Activated CD8-positive, alpha-beta T cell treated with anti-CD3 and anti-CD28 coated beads, Interleukin-2, amount 10 ng/mL, durations not matched to agents 7 days and 5 days (primary cell): ENCODE data around the gene GPR68. TPM values are rescaled to one million over a fixed set of nuclear protein-coding genes. Genes with fewer than 3 reads are reported as not detected.

Experiments
- ATAC-seq: fragments of 150-1000 bp; cut with Tn5 transposase; one replicate; pipeline ENCODE4 v1.10.0; 2021; ENCODE audit warnings: moderate library complexity
- CTCF ChIA-PET: fragments of 350-600 bp; sonication (Branson Sonifier 250); formaldehyde crosslinking; loops from one replicate; lab custom pipeline; 2021; ENCODE audit warnings: antibody characterized with exemption; lab: Charles Lee
- POLR2A ChIA-PET: fragments of 350-600 bp; sonication (Branson Sonifier 250); formaldehyde crosslinking; loops from one replicate; lab custom pipeline; 2021; ENCODE audit warnings: antibody characterized with exemption; lab: Charles Lee
- DNase-seq: peaks from one replicate; pipeline ENCODE4 v3.0.0-alpha.2; 2020
- H3K27ac Mint-ChIP-seq: one replicate; pipeline ENCODE4 v1.8.0; 2021; ENCODE audit warnings: mild to moderate bottlenecking, mixed read lengths
- H3K27me3 Mint-ChIP-seq: one replicate; pipeline ENCODE4 v1.8.0; 2021; ENCODE audit warnings: low read depth, mixed read lengths
- H3K36me3 Mint-ChIP-seq: one replicate; pipeline ENCODE4 v1.8.0; 2021; ENCODE audit warnings: low read depth, mixed read lengths
- H3K4me1 Mint-ChIP-seq: one replicate; pipeline ENCODE4 v1.8.0; 2021; ENCODE audit warnings: low read depth, mixed read lengths
- H3K4me3 Mint-ChIP-seq: one replicate; pipeline ENCODE4 v1.8.0; 2021; ENCODE audit warnings: mild to moderate bottlenecking, mixed read lengths
- H3K9me3 Mint-ChIP-seq: one replicate; pipeline ENCODE4 v1.8.0; 2022; ENCODE audit warnings: mixed read lengths; ENCODE audit not compliant: insufficient read depth
- total RNA-seq, 2 experiments: library from RNA; stranded (reverse); gene quantifications; one replicate each; pipeline ENCODE4 v1.2.3, GENCODE V29; 2021

The GPR68 gene
- total RNA-seq, 2 experiments from 2014 or later: 44.6 to 45.3 TPM

DNA sequence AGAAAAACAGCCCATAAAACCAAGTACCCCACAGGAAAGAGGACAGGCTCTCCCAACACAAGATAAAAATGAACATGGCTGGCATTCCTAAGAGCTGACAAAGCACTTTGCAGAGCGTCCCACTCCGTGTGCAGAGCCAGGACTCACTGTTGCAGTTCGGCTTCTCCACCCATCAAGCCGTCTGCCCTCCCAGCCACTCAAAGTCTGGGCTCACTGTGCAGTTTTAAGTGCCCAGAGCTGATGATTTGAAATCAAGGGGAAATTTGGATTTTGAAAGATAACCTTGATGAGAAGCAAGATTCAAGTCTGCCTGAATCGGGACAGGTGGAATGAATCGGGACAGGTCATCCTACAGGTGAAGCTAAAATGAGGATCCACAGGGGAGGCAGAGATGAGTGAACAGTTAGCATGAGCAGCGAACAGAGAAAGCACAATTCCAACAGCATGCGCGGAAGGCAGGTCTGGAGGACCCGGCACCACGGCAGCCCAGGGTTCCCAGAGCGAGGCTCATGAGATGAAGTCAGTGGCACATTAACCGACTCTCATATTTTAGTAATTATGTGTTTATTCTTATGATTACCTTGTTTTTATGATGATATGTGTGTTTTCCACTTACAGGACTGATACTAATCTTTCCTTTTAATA lies 39.8 kb upstream of the GPR68 start:
- POLR2A ChIA-PET: interaction anchor here (3.9 kb wide), 1 partner anchor 41 kb away, joined by 25 read pairs; the partner anchor contains the start of gene GPR68
- Mint-ChIP-seq H3K36me3 (peaks cover 91% of the 10 kb centered on the region), H3K4me3 (no peak overlapping the region)

DNA sequence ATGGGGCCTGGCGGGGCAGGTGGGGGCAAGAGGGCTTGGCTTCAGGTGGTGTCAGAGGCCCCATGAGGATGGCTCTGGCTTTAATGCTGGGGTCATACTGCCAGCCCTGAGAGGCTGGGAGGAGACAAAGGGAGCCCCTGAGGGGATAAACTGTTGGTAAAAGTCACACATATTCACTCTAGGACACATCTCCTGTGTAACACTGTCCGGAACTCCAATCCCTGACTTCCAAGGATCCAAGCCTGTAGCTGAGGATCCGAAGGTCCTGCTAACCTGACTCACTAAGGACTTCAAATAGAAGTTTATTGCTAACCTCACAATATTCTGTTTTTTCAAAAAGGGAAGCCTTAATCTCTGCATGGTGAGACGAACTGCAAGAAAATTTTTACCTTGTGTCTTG lies 39.2 kb upstream of the GPR68 start:
- no peak for DNase-seq
- peak overlapping the region; percentile 79 for H3K27ac Mint-ChIP-seq
- CTCF ChIA-PET: interaction anchor here (1.1 kb wide), 1 partner anchor 107 kb away, joined by 5 read pairs; no protein-coding TSS in a partner anchor

More for the DNA sequence above, 39.8 kb upstream of the GPR68 start:
- Mint-ChIP-seq H3K4me1 (peaks cover 45% of the 10 kb centered on the region), H3K27me3 (no peaks in the 10 kb centered on the region), H3K9me3 (no peaks in the 10 kb centered on the region), H3K27ac (peak overlapping the region; percentile 56)
- ATAC-seq (no peak), DNase-seq (no peak)
- CTCF ChIA-PET: interaction anchor here (1.1 to 4.3 kb wide), 3 partner anchors 40 to 108 kb away, joined by 5 to 130 read pairs (median 28); partner anchors contain the start of gene GPR68

DNA sequence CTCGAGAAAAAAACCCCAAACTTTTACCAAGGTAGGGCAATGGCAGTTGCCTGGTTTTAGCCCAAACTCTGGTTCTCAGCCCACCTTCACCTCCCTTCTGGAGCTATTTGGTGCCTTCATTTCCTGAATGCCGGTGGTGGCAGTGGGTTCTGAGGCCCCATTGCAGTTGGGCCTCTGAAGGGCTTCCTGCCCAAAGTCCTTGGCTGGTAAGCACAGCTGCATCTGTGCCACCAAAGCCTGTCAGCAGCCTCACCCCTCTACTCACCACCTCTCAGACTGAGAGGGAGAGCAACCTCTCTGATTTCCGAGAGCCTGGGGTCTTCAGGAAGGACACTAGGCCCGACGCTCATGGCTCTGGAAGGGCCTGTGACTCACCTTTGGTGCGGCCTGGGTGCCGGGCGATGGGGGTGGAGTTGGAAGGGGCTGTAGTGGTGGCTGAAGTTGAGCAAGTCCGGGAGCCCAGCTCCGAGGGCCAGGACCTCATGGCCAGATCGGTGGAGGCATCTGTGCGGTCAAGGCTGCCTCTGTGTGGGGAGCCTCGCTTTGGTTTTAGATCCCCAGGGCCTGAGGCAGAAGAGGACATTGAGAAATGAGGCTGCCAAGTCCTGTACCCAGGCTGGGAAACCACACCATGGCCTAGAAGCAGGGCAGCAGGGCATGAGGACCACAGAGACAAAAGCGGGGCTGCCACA lies 38.6 kb upstream of the GPR68 start:
- Mint-ChIP-seq H3K4me3 (no peak overlapping the region), H3K36me3 (peaks cover 89% of the 10 kb centered on the region), H3K27ac (peak overlapping the region; percentile 79), H3K4me1 (peaks cover 45% of the 10 kb centered on the region), H3K9me3 (no peaks in the 10 kb centered on the region), H3K27me3 (no peaks in the 10 kb centered on the region)
- ChIA-PET POLR2A (no interaction called here), CTCF (interaction anchor here (0.6 to 1.1 kb wide), 2 partner anchors 15 to 106 kb away, joined by 3 to 5 read pairs; no protein-coding TSS in a partner anchor)
- DNase-seq (no peak), ATAC-seq (no peak)

More for the DNA sequence above, 39.2 kb upstream of the GPR68 start:
- POLR2A ChIA-PET: no interaction called here
- peaks cover 89% of the 10 kb centered on the region for H3K36me3 Mint-ChIP-seq
- H3K4me3 Mint-ChIP-seq: no peak overlapping the region
- peaks cover 45% of the 10 kb centered on the region for H3K4me1 Mint-ChIP-seq
- no peaks in the 10 kb centered on the region for H3K27me3 Mint-ChIP-seq
- H3K9me3 Mint-ChIP-seq: no peaks in the 10 kb centered on the region
- no peak for ATAC-seq

DNA sequence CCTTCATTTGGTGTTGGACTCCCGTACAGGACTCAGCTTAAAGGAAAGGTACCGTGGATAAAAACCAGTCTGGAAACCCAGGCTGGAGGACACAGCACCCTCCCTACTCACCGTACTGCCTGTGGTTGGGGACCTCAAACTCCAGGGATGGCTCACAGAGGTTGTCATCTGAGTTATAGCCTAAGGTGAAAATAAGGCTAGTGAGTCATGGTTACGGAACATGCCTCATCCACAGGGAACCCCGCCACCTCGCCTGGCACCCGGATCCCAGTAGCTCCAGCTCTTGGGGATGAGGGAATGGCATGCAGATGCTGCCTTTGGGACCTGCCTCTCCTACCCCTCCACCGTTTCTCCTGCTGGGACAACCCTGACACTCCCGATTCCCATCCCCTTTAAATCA lies 36.8 kb upstream of the GPR68 start:
- peak overlapping the region; percentile 47 for H3K27ac Mint-ChIP-seq
- no peak overlapping the region for H3K4me3 Mint-ChIP-seq
- H3K4me1 Mint-ChIP-seq: peaks cover 43% of the 10 kb centered on the region
- no peak for DNase-seq
- no peak for ATAC-seq
- no peaks in the 10 kb centered on the region for H3K27me3 Mint-ChIP-seq
- CTCF ChIA-PET: interaction anchor here (1.6 to 2.5 kb wide), 2 partner anchors 104 to 108 kb away, joined by 7 to 12 read pairs; no protein-coding TSS in a partner anchor
- peaks cover 89% of the 10 kb centered on the region for H3K36me3 Mint-ChIP-seq
- H3K9me3 Mint-ChIP-seq: no peaks in the 10 kb centered on the region
- POLR2A ChIA-PET: interaction anchor here (0.8 kb wide), 1 partner anchor 47 kb away, joined by 3 read pairs; no protein-coding TSS in a partner anchor

DNA sequence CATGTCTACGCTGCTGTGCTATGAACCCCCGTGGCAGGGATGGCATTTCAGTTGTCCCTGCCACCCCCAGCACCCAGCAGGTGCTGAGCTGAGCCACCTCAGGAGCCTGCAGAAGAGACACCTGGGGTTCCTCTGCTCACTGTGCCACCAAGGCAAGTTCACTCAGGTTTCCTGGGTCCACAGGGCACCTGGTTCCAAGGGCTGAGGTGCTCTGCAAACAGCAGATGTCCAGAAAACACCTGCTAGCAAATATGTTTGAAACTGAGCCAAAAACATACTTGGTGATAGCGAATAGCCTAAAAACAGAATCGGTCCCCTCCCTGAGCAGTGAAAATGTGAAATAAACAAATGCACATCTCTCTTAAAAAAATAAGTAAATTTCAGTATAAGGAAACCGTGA lies 35.6 kb upstream of the GPR68 start:
- Mint-ChIP-seq H3K4me1 (peaks cover 36% of the 10 kb centered on the region), H3K36me3 (peaks cover 83% of the 10 kb centered on the region), H3K27ac (no peak overlapping the region), H3K4me3 (no peak overlapping the region), H3K9me3 (no peaks in the 10 kb centered on the region), H3K27me3 (no peaks in the 10 kb centered on the region)
- CTCF ChIA-PET: interaction anchor here (1.6 to 2.5 kb wide), 2 partner anchors 103 to 107 kb away, joined by 7 to 12 read pairs; no protein-coding TSS in a partner anchor
- POLR2A ChIA-PET: no interaction called here
- no peak for ATAC-seq
- no peak for DNase-seq

DNA sequence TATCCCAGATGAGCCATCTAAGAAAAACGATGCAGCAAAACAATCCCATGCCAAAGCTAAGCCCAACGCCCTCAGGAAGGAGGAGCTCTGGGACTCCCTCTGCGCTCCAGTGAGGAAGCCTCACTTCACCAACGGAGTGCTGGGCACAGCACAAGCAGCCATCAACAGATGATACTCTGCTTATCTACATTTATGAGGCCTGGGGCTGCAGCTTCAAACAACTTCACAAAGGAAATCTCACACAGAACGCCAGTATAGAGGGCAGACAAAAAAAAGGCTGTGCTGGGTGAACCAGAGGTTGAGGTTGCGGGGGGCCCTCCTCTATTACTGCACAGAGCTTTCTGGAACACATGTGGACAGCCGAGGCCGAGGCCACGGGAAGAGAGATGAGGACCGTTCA lies 34.9 kb upstream of the GPR68 start:
- no peak overlapping the region for H3K4me3 Mint-ChIP-seq
- H3K9me3 Mint-ChIP-seq: no peaks in the 10 kb centered on the region
- peaks cover 29% of the 10 kb centered on the region for H3K4me1 Mint-ChIP-seq
- ChIA-PET CTCF (interaction anchor here (1.8 to 1.9 kb wide), 2 partner anchors 101 to 102 kb away, joined by 8 to 10 read pairs; no protein-coding TSS in a partner anchor), POLR2A (interaction anchor here (0.8 kb wide), 2 partner anchors 34 to 37 kb away, joined by 3 read pairs; no protein-coding TSS in a partner anchor)
- no peak for DNase-seq
- H3K27me3 Mint-ChIP-seq: no peaks in the 10 kb centered on the region
- no peak for ATAC-seq
- H3K27ac Mint-ChIP-seq: peak overlapping the region; percentile 47
- H3K36me3 Mint-ChIP-seq: peaks cover 83% of the 10 kb centered on the region

DNA sequence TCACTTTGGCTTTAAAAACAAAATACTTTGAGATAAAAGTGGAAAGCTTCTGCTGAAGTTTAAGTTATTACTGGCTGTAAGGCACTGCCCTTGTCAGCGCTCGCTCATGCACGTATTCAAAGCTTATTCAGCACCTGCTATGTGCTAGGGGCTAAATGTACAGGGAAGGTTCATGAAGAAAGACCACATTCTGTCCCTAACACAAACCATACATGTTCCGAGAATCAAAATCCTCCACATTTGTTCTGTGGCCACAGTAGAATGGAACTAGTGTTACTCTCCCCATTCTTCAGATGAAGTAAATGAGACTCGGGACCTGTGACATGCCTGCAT lies 33.8 kb upstream of the GPR68 start:
- Mint-ChIP-seq H3K27me3 (no peaks in the 10 kb centered on the region), H3K9me3 (no peaks in the 10 kb centered on the region), H3K4me1 (peaks cover 20% of the 10 kb centered on the region), H3K4me3 (no peak overlapping the region), H3K27ac (no peak overlapping the region), H3K36me3 (peaks cover 81% of the 10 kb centered on the region)
- POLR2A ChIA-PET: interaction anchor here (0.7 to 1.5 kb wide), 4 partner anchors 9 to 35 kb away, joined by 3 read pairs; partner anchors contain the start of gene GPR68
- CTCF ChIA-PET: interaction anchor here (1.2 to 1.9 kb wide), 5 partner anchors 8 to 105 kb away, joined by 3 to 10 read pairs (median 4); no protein-coding TSS in a partner anchor
- ATAC-seq: no peak
- DNase-seq: no peak

DNA sequence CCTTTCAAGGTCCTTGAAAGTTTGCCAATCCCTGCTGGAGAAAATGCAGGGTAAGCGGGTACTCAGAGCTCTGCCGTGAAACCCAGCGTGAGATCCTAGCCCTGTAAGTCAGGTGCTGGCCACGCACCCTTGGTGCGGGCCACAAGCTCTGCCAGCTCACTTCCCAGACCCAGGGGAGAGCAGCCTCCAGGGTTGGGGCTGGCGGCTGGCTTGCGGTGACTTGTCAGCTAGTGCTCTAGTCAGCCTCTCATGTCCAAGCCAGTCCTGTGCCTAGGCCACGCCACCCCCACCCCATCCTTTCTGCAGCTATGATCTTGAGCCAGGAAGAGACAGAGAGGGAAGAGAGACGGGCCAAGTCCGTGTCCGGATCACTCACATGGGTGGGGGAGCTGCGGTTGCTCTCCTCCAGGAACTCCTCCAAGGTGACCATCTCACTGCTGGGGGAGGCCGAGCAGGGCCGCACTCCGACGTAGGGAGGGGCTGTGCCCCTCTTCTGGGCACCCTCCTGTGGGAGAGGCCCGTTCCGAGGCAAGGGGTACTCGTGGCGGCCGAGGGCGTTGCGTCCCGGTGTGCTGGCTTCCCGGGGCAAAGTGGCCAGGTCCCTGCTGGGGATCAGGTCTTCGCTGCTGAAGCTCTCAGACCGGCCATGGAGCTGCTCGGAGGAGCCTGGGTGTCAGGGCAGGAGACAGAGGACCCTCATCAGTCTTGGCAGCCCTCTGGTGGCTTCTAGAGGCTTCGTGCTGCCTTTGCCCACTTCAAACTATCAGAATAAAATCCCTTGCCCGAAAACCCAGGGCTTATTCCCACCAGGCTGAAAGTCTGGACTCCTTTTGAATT lies 33.3 kb upstream of the GPR68 start:
- H3K9me3 Mint-ChIP-seq: no peaks in the 10 kb centered on the region
- peaks cover 14% of the 10 kb centered on the region for H3K4me1 Mint-ChIP-seq
- no peak for ATAC-seq
- H3K36me3 Mint-ChIP-seq: peaks cover 76% of the 10 kb centered on the region
- POLR2A ChIA-PET: interaction anchor here (0.6 to 1.5 kb wide), 4 partner anchors 8 to 232 kb away, joined by 3 read pairs; partner anchors contain the start of gene GPR68
- CTCF ChIA-PET: interaction anchor here (1.0 to 1.9 kb wide), 9 partner anchors 8 to 105 kb away, joined by 3 to 10 read pairs (median 4); no protein-coding TSS in a partner anchor
- H3K27ac Mint-ChIP-seq: no peak overlapping the region
- no peak overlapping the region for H3K4me3 Mint-ChIP-seq
- H3K27me3 Mint-ChIP-seq: no peaks in the 10 kb centered on the region
- DNase-seq: no peak

DNA sequence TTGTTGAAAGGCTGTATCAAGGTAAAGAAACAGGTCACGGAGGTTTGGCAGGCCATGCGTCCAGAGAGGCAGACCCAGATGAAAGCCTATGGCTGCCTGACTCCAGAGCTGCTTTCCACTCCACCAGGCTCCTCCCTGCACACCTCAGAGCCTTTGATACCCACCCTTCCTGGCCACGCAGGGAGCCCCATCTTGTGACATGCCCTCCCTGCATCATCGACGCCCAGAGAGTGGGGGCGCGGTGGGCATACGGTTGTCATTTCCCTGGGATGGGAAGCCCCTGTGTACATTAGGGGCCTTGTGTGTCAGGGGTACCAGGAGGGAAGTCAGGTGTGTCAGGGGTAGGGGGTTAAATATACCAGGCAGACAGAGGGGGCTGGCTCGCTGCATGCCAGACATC lies 30.3 kb upstream of the GPR68 start:
- POLR2A ChIA-PET: interaction anchor here (0.6 kb wide), 1 partner anchor 99 kb away, joined by 3 read pairs; no protein-coding TSS in a partner anchor
- H3K36me3 Mint-ChIP-seq: peaks cover 66% of the 10 kb centered on the region
- peak overlapping the region; percentile 60 for H3K27ac Mint-ChIP-seq
- ATAC-seq: no peak
- DNase-seq: no peak
- H3K4me3 Mint-ChIP-seq: no peak overlapping the region
- H3K9me3 Mint-ChIP-seq: no peaks in the 10 kb centered on the region
- peaks cover 11% of the 10 kb centered on the region for H3K4me1 Mint-ChIP-seq
- no peaks in the 10 kb centered on the region for H3K27me3 Mint-ChIP-seq
- CTCF ChIA-PET: interaction anchor here (1.3 kb wide), 1 partner anchor 97 kb away, joined by 3 read pairs; no protein-coding TSS in a partner anchor

DNA sequence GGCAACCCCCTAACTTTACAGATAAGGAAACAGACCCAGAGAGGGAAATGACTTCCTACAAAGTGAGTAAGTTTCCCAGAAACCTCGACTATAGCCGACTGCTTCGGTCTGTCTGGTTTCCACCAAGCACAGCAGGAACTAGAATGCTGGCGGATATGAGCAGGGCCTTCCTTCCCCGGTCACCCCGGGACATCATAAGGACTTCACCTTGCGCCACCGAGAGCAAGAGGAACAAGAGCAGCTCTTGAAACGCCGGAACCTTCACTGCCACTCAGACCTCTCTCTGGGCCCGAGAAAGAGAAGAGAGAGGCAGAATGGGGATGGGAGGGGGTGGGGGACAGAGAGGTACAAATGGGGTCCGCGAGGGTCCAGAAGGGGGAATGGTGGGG lies 29.4 kb upstream of the GPR68 start:
- no peaks in the 10 kb centered on the region for H3K9me3 Mint-ChIP-seq
- DNase-seq (no peak), ATAC-seq (no peak)
- H3K27me3 Mint-ChIP-seq: no peaks in the 10 kb centered on the region
- peaks cover 66% of the 10 kb centered on the region for H3K36me3 Mint-ChIP-seq
- H3K4me1 Mint-ChIP-seq: peaks cover 15% of the 10 kb centered on the region
- POLR2A ChIA-PET: no interaction called here
- H3K27ac Mint-ChIP-seq: no peak overlapping the region
- CTCF ChIA-PET: no interaction called here
- no peak overlapping the region for H3K4me3 Mint-ChIP-seq
